Mammary epithelial cell (primary cell): ENCODE measurements around the gene CARD19.

Experiments
- EZH2 ChIP-seq: IDR thresholded peaks from 2 replicates; pipeline ENCODE4 v1.6.1; 2012; ENCODE audit warnings: low read length, inconsistent platforms, borderline replicate concordance
- TF ChIP-seq, protein P1 (sequence below), 2 donors: IDR thresholded peaks in 1 of 2; conservative IDR thresholded peaks in 1 of 2; 2 replicates each; pipeline ENCODE4 v1.5.1; 2011 to 2012; ENCODE audit warnings: inconsistent platforms in 2 of 2, low read length in 2 of 2, mild to moderate bottlenecking in 2 of 2, control low read depth in 1 of 2, low read depth in 1 of 2; ENCODE audit not compliant: insufficient read depth in 1 of 2; ENCODE audit errors: extremely low read depth in 1 of 2

DNA sequence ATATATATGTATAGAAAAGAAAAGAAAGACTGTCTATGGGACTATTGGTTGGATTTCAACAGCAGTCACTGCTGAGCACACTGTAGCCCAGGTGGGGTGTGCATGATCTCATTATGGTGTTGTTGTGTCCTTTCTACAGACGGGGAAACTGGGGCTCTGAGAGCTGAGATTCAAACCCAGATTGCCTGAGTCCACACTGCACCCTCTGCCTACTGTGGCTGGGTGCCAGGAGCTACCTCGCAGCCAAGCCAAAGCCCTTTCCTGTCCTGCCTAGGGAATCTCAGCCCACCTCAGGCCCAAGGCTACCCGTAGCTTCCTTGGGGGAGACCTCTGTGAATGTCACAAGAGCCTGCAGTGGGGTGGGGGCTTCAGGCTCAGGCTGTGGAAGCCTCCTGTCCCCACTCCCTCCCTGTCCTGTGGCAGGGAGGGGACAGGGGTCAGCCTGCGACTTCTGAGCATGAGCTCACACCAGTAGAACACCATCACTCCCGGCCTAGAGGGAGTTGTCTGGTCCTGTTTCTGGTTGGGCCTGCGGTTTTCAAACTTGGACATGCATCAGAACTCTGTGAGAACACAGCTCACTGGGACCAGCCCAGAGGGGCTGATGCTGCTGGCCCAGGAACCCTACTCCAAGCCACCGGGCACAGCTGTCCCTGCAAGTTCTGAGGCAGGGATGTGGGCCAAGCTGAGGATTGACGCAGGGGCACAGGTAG is 45.9 kb downstream of the CARD19 start:
- TF ChIP-seq EZH2, result no peak
- TF ChIP-seq, protein P1, sequence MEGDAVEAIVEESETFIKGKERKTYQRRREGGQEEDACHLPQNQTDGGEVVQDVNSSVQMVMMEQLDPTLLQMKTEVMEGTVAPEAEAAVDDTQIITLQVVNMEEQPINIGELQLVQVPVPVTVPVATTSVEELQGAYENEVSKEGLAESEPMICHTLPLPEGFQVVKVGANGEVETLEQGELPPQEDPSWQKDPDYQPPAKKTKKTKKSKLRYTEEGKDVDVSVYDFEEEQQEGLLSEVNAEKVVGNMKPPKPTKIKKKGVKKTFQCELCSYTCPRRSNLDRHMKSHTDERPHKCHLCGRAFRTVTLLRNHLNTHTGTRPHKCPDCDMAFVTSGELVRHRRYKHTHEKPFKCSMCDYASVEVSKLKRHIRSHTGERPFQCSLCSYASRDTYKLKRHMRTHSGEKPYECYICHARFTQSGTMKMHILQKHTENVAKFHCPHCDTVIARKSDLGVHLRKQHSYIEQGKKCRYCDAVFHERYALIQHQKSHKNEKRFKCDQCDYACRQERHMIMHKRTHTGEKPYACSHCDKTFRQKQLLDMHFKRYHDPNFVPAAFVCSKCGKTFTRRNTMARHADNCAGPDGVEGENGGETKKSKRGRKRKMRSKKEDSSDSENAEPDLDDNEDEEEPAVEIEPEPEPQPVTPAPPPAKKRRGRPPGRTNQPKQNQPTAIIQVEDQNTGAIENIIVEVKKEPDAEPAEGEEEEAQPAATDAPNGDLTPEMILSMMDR (conservative IDR thresholded peaks at IDR 0.05 in 1 of 2, IDR thresholded peaks at IDR 0.05 in 1 of 2; ENCODE audit: extremely low read depth in 1 of 2, insufficient read depth in 1 of 2, low read depth in 1 of 2, low read length in 2 of 2), result no peak
